OCI-LY1 (cell line): Measurements from ENCODE around the gene TAAR2.

ENCODE experiments used
- H2AFZ ChIP-seq: fragments of 200-600 bp; sonication (generic), shearing (Covaris generic); 2 replicates; pipeline ENCODE4 v1.6.0; 2014; ENCODE audit warnings: antibody characterized with exemption, mild to moderate bottlenecking, low read length
- H3F3A ChIP-seq: fragments of 200-600 bp; sonication (generic), shearing (Covaris generic); 2 replicates; pipeline ENCODE4 v1.6.0; 2014; ENCODE audit warnings: mild to moderate bottlenecking, antibody characterized with exemption, low read length, moderate library complexity; ENCODE audit not compliant: insufficient read depth
- H3K27ac ChIP-seq: fragments of 200-600 bp; sonication (generic); 2 replicates; pipeline ENCODE4 v1.5.1; 2014; ENCODE audit warnings: low read length, mixed run types, mild to moderate bottlenecking, low read depth; ENCODE audit not compliant: poor library complexity, severe bottlenecking
- H3K27me3 ChIP-seq: fragments of 200-600 bp; sonication (generic); 2 replicates; pipeline ENCODE4 v1.6.0; 2014; ENCODE audit warnings: antibody characterized with exemption, mild to moderate bottlenecking, low read length, moderate library complexity; ENCODE audit not compliant: insufficient read depth
- H3K36me3 ChIP-seq: fragments of 200-600 bp; sonication (generic); 2 replicates; pipeline ENCODE4 v1.6.1; 2014; ENCODE audit warnings: mild to moderate bottlenecking, antibody characterized with exemption, low read length, moderate library complexity, mixed read lengths; ENCODE audit not compliant: insufficient read depth
- H3K4me1 ChIP-seq: fragments of 200-600 bp; sonication (generic); 2 replicates; pipeline ENCODE4 v1.5.1; 2014; ENCODE audit warnings: mild to moderate bottlenecking, low read length, moderate library complexity; ENCODE audit not compliant: insufficient read depth, severe bottlenecking
- H3K4me2 ChIP-seq: fragments of 200-600 bp; sonication (generic), shearing (Covaris generic); 2 replicates; pipeline ENCODE4 v1.6.1; 2014; ENCODE audit warnings: low read length
- H3K4me3 ChIP-seq: fragments of 200-600 bp; sonication (generic); 2 replicates; pipeline ENCODE4 v1.5.1; 2014; ENCODE audit warnings: low read length, low read depth, mild to moderate bottlenecking, mixed read lengths; ENCODE audit not compliant: poor library complexity, severe bottlenecking
- H3K79me2 ChIP-seq: fragments of 200-600 bp; shearing (Covaris generic); 2 replicates; pipeline ENCODE4 v1.6.1; 2016; ENCODE audit warnings: mixed run types, low read length, mixed read lengths; ENCODE audit not compliant: insufficient read depth
- H3K9ac ChIP-seq: fragments of 200-600 bp; sonication (generic), shearing (Covaris generic); 2 replicates; pipeline ENCODE4 v1.6.1; 2014; ENCODE audit warnings: mild to moderate bottlenecking, low read length, mixed read lengths
- H3K9me2 ChIP-seq: fragments of 200-600 bp; sonication (generic), shearing (Covaris generic); 2 replicates; pipeline ENCODE4 v1.6.1; 2014; ENCODE audit warnings: low read depth, mild to moderate bottlenecking, low read length, mixed read lengths
- H3K9me3 ChIP-seq: fragments of 200-600 bp; shearing (Covaris generic); 2 replicates; pipeline ENCODE4 v1.6.1; 2014; ENCODE audit warnings: low read length, mixed read lengths
- H4K20me1 ChIP-seq: fragments of 200-600 bp; sonication (generic), shearing (Covaris generic); 2 replicates; pipeline ENCODE4 v1.6.0; 2016; ENCODE audit warnings: mild to moderate bottlenecking, low read length; ENCODE audit not compliant: insufficient read depth
- CTCF ChIP-seq: fragments of 200-600 bp; sonication (generic), shearing (Covaris generic); IDR thresholded peaks from 2 replicates; pipeline ENCODE4 v1.5.1; 2017; ENCODE audit warnings: mild to moderate bottlenecking, antibody characterized with exemption, low read length, moderate library complexity, mixed read lengths
- EZH2 ChIP-seq: fragments of 200-600 bp; sonication (generic), shearing (Covaris generic); IDR thresholded peaks from 2 replicates; pipeline ENCODE4 v1.8.0; 2017; ENCODE audit warnings: borderline replicate concordance, mixed run types, mild to moderate bottlenecking, antibody characterized with exemption, low read length, moderate library complexity, mixed read lengths

Gene TAAR2

GRCh38 chr6:132616677-132617076 is 7.4 kb downstream of the TAAR2 start:
- no peaks in the 10 kb centered on the region for H3K4me1 ChIP-seq
- H3K4me2 ChIP-seq = no peak overlapping the region
- H3K4me3 ChIP-seq = no peak overlapping the region
- no peak for TF ChIP-seq CTCF
- TF ChIP-seq EZH2 = no peak
- no peaks in the 10 kb centered on the region for H3K79me2 ChIP-seq
- no peaks in the 10 kb centered on the region for H3F3A ChIP-seq
- H3K9me3 ChIP-seq = no peaks in the 10 kb centered on the region
- H3K27ac ChIP-seq = no peak overlapping the region
- no peak overlapping the region for H3K9ac ChIP-seq
- no peak overlapping the region for H2AFZ ChIP-seq
- no peaks in the 10 kb centered on the region for H3K36me3 ChIP-seq
- H3K9me2 ChIP-seq = no peaks in the 10 kb centered on the region
- H3K27me3 ChIP-seq = no peaks in the 10 kb centered on the region
- H4K20me1 ChIP-seq = no peaks in the 10 kb centered on the region

GRCh38 chr6:132614554-132614953 is 9.5 kb downstream of the TAAR2 start:
- Histone ChIP-seq H2AFZ (no peak overlapping the region), H3F3A (no peaks in the 10 kb centered on the region), H3K27ac (no peak overlapping the region), H3K4me2 (no peak overlapping the region), H3K9ac (no peak overlapping the region), H3K4me3 (no peak overlapping the region), H3K4me1 (no peaks in the 10 kb centered on the region), H3K36me3 (no peaks in the 10 kb centered on the region), H3K79me2 (no peaks in the 10 kb centered on the region), H3K9me3 (no peaks in the 10 kb centered on the region), H3K27me3 (no peaks in the 10 kb centered on the region), H3K9me2 (no peaks in the 10 kb centered on the region), H4K20me1 (no peaks in the 10 kb centered on the region)
- no peak for TF ChIP-seq CTCF
- no peak for TF ChIP-seq EZH2

GRCh38 chr6:132612449-132613108 is 11.5 kb downstream of the TAAR2 start:
- H3F3A ChIP-seq = no peaks in the 10 kb centered on the region
- no peaks in the 10 kb centered on the region for H3K9me2 ChIP-seq
- H3K9me3 ChIP-seq = no peaks in the 10 kb centered on the region
- H3K79me2 ChIP-seq = no peaks in the 10 kb centered on the region
- TF ChIP-seq CTCF = no peak
- TF ChIP-seq EZH2 = no peak
- no peak overlapping the region for H3K9ac ChIP-seq
- no peak overlapping the region for H3K4me3 ChIP-seq
- no peaks in the 10 kb centered on the region for H3K36me3 ChIP-seq
- no peak overlapping the region for H3K27ac ChIP-seq
- no peak overlapping the region for H2AFZ ChIP-seq
- no peaks in the 10 kb centered on the region for H3K4me1 ChIP-seq
- H3K27me3 ChIP-seq = no peaks in the 10 kb centered on the region
- no peak overlapping the region for H3K4me2 ChIP-seq
- no peaks in the 10 kb centered on the region for H4K20me1 ChIP-seq
